ENCODE measurements around the gene TWF2.

TWF2 gene

GRCh38 chr3:52240059-52240885, 1.3 kb upstream of the TWF2 start:
- in situ Hi-C loops (cut with MboI; ENCODE audit: low sequenced_read_pairs), result loop anchor here (25.0 kb wide), 1 partner anchor 97 kb away; no protein-coding TSS in a partner anchor

DNA sequence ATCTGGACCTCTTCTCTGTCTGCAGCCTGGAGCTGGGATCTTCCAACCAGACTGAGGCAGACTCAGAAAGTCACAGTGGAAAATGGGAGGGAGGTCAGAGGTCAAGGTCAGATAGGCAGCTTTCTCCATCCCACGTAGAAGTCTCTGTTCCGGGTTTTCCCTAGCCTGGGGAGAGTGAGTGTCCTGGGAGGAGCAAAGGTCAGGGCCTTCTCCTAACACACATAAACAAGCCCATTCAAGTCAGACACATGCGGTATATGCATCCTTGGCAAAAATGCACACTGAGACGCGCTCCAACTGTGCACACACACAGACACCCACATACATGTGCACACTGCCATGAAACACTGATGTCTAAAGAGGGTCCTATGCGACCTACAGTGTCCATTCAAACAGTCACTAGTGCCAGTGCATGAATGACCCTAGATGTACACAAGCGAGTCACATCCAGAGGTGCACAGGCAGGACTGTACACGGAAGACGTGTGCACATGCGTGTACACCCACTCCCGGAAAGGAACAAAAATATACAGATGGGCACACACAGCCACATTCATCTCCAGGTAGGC, 681 bp downstream of the TWF2 start:
- in situ Hi-C loops (cut with MboI; ENCODE audit: low sequenced_read_pairs), result loop anchor here (25.0 kb wide), 1 partner anchor 99 kb away; no protein-coding TSS in a partner anchor

GRCh38 chr3:52237657-52238172, 1.2 kb downstream of the TWF2 start:
- in situ Hi-C loops (cut with MboI; ENCODE audit: low sequenced_read_pairs), result loop anchor here (25.0 kb wide), 1 partner anchor 100 kb away; no protein-coding TSS in a partner anchor

GRCh38 chr3:52237006-52237656, 1.8 kb downstream of the TWF2 start:
- in situ Hi-C loops (cut with MboI; ENCODE audit: low sequenced_read_pairs), result loop anchor here (25.0 kb wide), 1 partner anchor 100 kb away; no protein-coding TSS in a partner anchor

DNA sequence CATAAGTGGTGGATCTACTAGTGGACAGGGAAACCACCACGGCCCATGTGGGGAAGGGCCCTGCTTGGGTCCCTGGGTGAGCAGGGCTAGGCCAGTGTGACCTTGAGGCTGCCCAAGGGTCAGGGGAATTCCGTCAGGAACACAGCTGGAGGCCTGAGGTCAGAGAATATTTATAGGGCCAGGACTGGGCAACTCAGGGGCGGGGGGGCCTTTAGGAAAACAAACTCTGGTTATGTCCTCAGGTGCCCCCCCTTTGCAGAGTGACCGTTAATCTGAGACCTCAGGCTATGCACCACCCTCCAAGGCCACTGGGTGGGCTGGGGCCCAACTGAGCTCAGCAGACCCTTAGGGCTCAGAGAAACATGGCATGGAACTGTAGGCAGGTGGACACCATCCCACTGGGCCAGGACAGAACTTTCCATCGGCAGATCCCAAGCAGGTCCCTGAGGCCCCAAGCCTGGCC, 2.5 kb downstream of the TWF2 start:
- in situ Hi-C loops (cut with MboI; ENCODE audit: low sequenced_read_pairs), result loop anchor here (25.0 kb wide), 1 partner anchor 101 kb away; no protein-coding TSS in a partner anchor

DNA sequence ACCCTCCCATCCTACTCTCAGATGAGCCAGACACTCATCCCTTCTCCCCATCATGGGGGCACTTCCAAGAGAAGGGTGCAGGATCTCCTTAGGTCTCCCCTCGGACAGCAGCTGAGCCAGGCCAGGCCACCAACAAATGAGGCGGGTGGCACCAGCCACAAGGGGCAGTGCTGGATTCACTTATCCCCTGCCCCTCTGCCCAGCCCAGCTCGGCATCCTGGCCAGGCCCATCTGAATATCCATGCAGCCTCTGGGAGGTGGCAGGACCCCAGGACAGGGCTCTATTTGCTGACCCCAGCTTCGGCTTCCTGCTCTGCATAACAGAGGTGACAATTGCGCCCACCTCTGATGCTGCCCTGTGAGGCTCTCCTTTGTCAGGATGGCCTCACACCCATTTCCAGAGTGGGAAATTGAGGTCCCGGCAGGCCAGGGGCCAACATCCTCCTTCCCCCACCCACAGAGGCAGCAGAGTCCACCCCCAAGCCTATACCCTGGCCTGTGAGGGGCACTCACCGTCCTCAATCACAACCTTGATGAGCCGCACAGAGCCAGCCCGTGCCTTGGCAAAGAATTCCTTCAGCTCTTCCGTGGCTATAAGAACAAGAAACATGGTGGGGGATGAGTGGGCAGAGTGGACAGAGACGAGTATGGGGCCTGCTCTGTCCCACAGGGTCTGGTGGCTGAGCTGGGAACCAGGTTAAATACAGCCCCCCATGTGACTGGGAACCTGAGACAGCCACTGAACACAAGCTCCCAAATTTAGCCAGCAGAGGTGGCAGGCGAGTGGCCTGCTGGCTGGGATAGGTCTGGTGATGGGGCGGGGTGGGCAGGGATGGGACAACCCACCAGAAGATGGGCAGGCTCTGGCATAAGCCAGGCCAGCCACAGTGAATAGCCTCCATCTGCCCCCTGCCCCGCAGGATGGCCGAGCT, 4.2 kb downstream of the TWF2 start:
- in situ Hi-C loops (cut with MboI; ENCODE audit: low sequenced_read_pairs), result loop anchor here (25.0 kb wide), 1 partner anchor 103 kb away; no protein-coding TSS in a partner anchor

DNA sequence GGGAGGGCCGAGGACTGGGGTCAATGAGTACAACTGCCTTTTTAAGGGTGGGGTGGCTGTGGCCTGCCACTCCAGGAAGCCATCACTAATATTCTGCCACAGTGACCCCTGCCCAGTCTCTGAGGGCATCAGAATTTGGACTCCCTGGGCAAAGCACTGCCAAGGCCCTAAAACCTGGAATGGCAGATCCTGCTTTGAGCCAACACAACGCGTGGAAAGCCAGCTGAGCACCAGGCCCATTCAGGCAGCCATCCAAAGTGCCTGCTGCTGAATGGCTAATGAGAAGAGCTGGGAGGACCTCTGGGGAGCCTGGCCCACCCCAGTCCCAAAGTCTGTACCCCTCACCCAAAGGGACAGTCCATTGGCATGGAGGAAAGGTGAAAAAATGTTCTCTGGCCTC, 5.0 kb downstream of the TWF2 start:
- in situ Hi-C loops (cut with MboI; ENCODE audit: low sequenced_read_pairs), result loop anchor here (25.0 kb wide), 1 partner anchor 103 kb away; no protein-coding TSS in a partner anchor

GRCh38 chr3:52233108-52233591, 5.8 kb downstream of the TWF2 start:
- in situ Hi-C loops (cut with MboI; ENCODE audit: low sequenced_read_pairs), result loop anchor here (25.0 kb wide), 1 partner anchor 104 kb away; no protein-coding TSS in a partner anchor

GRCh38 chr3:52232279-52233107, 6.5 kb downstream of the TWF2 start:
- in situ Hi-C loops (cut with MboI; ENCODE audit: low sequenced_read_pairs), result loop anchor here (25.0 kb wide), 1 partner anchor 105 kb away; no protein-coding TSS in a partner anchor

DNA sequence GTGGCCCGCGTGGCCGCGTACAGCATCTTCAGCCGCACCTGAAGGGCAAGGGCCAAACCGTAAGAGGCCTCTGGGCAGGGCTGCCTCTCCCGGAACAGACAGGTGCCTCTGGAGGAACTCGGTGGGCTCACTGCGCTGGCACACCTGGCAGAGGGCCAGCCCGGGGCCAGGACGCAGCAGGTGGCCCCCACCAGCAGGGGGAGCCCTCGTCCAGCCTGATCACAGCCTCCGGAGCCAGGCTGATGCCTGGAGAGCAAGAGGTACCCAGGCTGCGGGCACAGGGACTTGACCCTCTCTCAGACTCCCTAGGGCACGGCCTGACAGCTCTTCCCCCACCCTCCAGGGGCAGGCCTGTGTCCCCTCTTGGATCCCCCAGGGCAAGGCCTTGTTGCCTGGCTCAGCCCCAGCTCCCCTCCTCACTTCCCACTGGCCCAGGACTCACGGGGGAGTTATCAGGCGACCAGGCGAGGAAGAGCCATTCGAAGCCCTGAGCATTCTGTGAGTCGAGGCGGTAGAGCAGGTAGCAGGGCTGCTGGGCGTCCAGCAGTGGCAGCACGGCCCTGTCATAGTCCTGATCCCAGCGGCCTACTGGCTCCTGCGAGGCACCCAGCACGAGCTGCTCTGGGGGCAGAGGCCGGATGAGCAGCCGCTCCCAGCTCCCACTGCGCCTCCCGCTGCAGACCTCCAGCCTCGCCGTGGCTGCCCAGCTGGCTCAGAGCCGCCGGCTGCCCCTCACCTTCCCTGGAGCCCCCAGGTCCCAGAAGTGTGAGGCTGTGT, 7.3 kb downstream of the TWF2 start:
- in situ Hi-C loops (cut with MboI; ENCODE audit: low sequenced_read_pairs), result loop anchor here (25.0 kb wide), 1 partner anchor 106 kb away; no protein-coding TSS in a partner anchor

GRCh38 chr3:52230889-52231499, 8.0 kb downstream of the TWF2 start:
- in situ Hi-C loops (cut with MboI; ENCODE audit: low sequenced_read_pairs), result loop anchor here (25.0 kb wide), 1 partner anchor 106 kb away; no protein-coding TSS in a partner anchor

GRCh38 chr3:52230461-52230860, 8.5 kb downstream of the TWF2 start:
- in situ Hi-C loops (cut with MboI; ENCODE audit: low sequenced_read_pairs), result loop anchor here (25.0 kb wide), 1 partner anchor 107 kb away; no protein-coding TSS in a partner anchor

GRCh38 chr3:52229656-52230055, 9.3 kb downstream of the TWF2 start:
- in situ Hi-C loops (cut with MboI; ENCODE audit: low sequenced_read_pairs), result loop anchor here (25.0 kb wide), 1 partner anchor 108 kb away; no protein-coding TSS in a partner anchor

DNA sequence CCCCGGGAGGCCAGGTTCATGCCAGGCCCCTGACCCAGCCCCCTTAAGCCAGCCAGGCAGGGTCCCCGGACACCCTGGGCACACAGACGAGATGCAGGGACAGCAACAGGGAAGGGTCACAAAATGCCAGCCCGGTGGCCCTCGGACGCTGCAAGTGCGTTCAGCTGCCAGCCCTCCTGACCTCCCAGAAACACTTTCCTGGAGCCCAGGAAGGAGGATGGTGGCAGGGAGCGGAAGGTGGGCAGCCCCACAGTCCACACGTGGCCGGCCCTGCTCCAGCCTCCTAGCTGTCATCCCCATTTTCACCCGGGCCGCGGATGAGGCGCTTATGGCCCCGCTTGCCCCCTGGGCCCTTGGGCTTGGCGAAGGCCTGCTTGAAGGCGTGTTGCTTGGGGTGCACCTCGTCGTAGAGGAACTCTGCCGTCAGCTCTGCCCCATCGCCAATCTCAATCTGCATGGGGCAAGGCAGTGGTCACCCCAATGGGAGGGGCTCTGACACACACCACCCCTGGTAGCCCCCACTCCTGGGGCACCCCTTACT, 10.1 kb downstream of the TWF2 start:
- in situ Hi-C loops (cut with MboI; ENCODE audit: low sequenced_read_pairs), result loop anchor here (25.0 kb wide), 1 partner anchor 108 kb away; no protein-coding TSS in a partner anchor

GRCh38 chr3:52228266-52228665, 10.7 kb downstream of the TWF2 start:
- in situ Hi-C loops (cut with MboI; ENCODE audit: low sequenced_read_pairs), result loop anchor here (25.0 kb wide), 1 partner anchor 109 kb away; no protein-coding TSS in a partner anchor

DNA sequence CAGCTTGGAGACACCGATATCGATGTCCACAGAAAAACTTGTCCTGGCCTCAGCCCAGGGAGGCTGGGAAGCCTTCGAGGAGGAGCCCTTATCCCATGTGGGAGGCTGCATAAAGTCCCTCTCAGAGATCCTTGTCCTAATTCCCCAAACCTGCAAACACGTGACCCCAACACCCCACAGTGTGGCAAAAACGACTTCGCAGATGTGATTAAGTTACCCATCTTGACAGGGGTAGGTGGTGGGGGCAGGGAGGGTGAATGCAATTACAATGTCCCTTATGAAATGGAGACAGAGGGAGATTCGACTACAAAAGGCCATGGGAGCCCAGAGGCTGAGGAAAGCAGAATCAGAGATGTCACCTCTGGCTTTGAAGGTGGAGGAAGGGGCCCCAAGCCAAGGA, 11.2 kb downstream of the TWF2 start:
- in situ Hi-C loops (cut with MboI; ENCODE audit: low sequenced_read_pairs), result loop anchor here (25.0 kb wide), 1 partner anchor 110 kb away; no protein-coding TSS in a partner anchor

GRCh38 chr3:52227117-52227516, 11.8 kb downstream of the TWF2 start:
- in situ Hi-C loops (cut with MboI; ENCODE audit: low sequenced_read_pairs), result loop anchor here (25.0 kb wide), 1 partner anchor 110 kb away; no protein-coding TSS in a partner anchor
